GM12892 (cell line): ENCODE results near the gene C1QTNF6.
A peak's percentile ranks its signal among the peaks of the same experiment; 100 is the strongest.

Source experiments
- DNase-seq: peaks from one replicate; pipeline ENCODE4 v3.0.0; 2011; ENCODE audit not compliant: insufficient read length
- FAIRE-seq: peaks from 2 replicates; lab custom pipeline; 2011; peaks lifted over from hg19 to GRCh38; lab: Jason Lieb, UNC
- POLR2A ChIP-seq: IDR thresholded peaks from 2 replicates; pipeline ENCODE4 v1.6.1; 2011; ENCODE audit warnings: low read depth, low read length, control low read depth
- POLR2AphosphoS5 ChIP-seq: IDR thresholded peaks from 2 replicates; pipeline ENCODE4 v1.6.1; 2011; ENCODE audit warnings: low read depth, low read length, control low read depth
- TAF1 ChIP-seq: IDR thresholded peaks from 2 replicates; pipeline ENCODE4 v1.6.1; 2011; ENCODE audit warnings: low read depth, mild to moderate bottlenecking, control low read depth, low read length, borderline replicate concordance

The C1QTNF6 gene

GRCh38 chr22:37160027-37160426 is 28.0 kb downstream of the C1QTNF6 start:
- TF ChIP-seq TAF1 (no peak), POLR2A (no peak), POLR2AphosphoS5 (no peak)
- no peak for FAIRE-seq
- no peak for DNase-seq

- TF ChIP-seq POLR2A: no peak
- no peak for TF ChIP-seq TAF1
- TF ChIP-seq POLR2AphosphoS5: no peak
- FAIRE-seq (no peak), DNase-seq (no peak)
Measured at GRCh38 chr22:37158963-37159290, 29.1 kb downstream of the C1QTNF6 start.

DNA sequence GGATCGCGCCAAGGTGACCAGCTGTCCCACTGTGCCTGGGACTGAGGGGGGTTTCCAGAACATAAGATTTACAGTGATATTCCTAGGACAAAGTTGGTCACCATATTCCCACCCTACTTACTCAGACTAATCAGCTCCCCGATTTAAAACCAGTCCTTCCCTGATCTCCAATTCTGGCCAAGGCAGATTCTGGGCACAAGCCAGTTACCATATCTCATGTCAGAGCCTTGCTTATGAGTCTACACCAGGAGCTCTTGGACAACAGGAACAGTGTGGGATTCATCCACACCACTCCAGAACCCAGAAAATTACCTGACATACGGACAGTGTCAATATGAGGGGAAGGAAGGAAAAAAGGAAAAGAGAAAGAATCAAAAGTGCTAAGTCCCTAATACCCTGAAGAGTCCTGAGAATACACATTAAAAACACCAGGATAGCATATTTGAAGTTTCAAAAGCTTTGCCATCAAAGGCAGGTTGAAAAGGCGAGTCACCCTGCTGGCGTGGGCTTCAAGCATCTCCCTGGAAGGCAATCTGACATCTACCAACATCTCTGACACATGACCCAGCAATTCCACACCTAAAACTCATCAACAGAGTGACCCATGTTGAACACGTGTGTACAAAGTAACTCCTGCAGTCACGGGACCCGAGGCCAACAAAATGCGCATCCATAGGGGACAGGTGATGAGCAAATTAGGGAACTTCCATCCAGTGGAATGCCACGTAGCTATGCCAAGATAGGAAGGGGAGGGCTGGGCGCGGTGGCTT is 30.3 kb downstream of the C1QTNF6 start:
- FAIRE-seq: peak; percentile 38
- TF ChIP-seq TAF1 (no peak), POLR2AphosphoS5 (no peak), POLR2A (no peak)
- DNase-seq: no peak

GRCh38 chr22:37156686-37157435 is 31.2 kb downstream of the C1QTNF6 start:
- FAIRE-seq (no peak), DNase-seq (no peak)
- TF ChIP-seq POLR2AphosphoS5: no peak
- no peak for TF ChIP-seq TAF1
- no peak for TF ChIP-seq POLR2A

- no peak for DNase-seq
- TF ChIP-seq POLR2A: no peak
- no peak for TF ChIP-seq POLR2AphosphoS5
- TF ChIP-seq TAF1: no peak
- FAIRE-seq: peak; percentile 17
Measured at GRCh38 chr22:37155971-37156370, 32.1 kb downstream of the C1QTNF6 start.

DNA sequence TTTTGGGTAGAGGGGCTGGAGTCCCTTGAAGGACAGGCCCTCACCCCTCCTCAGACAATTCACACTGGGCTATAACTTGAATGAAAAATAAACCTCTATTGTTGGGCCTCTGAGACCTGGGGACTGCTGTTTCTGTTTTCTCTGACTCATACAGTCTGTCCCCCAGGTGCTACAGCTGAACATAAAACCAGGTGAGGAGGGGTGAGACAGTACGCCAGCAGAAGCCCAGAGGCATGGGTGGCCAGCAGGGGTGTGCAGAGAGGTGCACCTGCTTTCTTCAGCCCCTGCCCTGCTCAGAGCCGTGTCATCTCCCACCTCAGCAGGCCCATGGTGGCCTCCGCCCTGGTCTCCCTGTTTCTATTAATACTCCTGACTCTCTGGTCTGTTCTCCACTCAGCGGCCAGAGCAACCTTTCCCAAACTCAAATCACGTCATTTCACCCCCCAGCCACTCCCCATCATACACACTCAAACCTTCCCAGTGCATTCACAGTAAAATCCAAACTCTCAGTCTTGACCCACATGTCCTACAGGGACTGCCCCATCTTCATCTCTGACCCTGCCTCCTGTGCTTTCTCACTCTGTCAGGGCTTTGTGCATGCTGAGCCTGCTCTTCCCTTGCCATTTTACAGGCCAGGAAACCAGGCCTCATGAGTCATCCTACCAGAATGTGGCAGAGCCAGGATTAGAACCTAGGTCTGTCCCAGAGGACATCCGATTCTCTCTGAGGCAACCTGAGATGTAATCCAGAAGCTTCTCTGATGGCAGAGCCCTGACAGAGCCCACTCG is 32.9 kb downstream of the C1QTNF6 start:
- TF ChIP-seq TAF1: no peak
- TF ChIP-seq POLR2AphosphoS5: no peak
- no peak for TF ChIP-seq POLR2A
- DNase-seq: no peak
- peak; percentile 94 for FAIRE-seq

DNA sequence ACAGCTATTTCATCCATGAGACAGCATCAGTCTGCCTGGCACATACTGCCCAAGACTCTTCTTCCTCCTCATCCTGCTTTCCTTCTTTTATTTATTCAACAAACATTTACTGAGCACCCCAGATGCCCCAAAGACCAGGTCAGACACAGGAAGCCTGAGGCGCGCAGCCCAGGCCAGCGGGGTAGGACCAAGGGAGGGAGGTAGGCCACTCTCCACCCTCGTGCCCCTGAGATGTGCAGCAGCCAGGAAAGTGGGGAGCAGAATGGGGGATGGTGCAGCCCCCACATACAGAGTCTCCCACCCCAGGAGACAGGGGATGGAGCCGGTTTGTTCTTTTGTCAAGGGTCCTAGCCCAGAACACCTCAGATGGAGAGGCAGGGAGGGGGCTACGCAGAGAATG is 34.1 kb downstream of the C1QTNF6 start:
- FAIRE-seq: peak; percentile 40
- no peak for TF ChIP-seq POLR2A
- DNase-seq: no peak

- no peak for DNase-seq
- no peak for TF ChIP-seq TAF1
- no peak for TF ChIP-seq POLR2AphosphoS5
- no peak for TF ChIP-seq POLR2A
- no peak for FAIRE-seq
Measured at GRCh38 chr22:37151401-37151800, 36.6 kb downstream of the C1QTNF6 start.

GRCh38 chr22:37150701-37151100 is 37.3 kb downstream of the C1QTNF6 start:
- DNase-seq (no peak), FAIRE-seq (peak; percentile 65)
- no peak for TF ChIP-seq POLR2AphosphoS5
- no peak for TF ChIP-seq POLR2A
- no peak for TF ChIP-seq TAF1

GRCh38 chr22:37148742-37149665 is 39.0 kb downstream of the C1QTNF6 start:
- no peak for TF ChIP-seq POLR2AphosphoS5
- DNase-seq (no peak), FAIRE-seq (peak; percentile 58)

- FAIRE-seq (no peak), DNase-seq (no peak)
- no peak; the same call in 1 of the 2 replicates for TF ChIP-seq POLR2A
- no peak for TF ChIP-seq POLR2AphosphoS5
- no peak for TF ChIP-seq TAF1
Measured at GRCh38 chr22:37148031-37148651, 39.9 kb downstream of the C1QTNF6 start.
